Measurements from ENCODE around the gene PIEZO2.

Gene PIEZO2

GRCh38 chr18:10754128-10754527, 395.2 kb downstream of the PIEZO2 start:
- no peaks in the 10 kb centered on the region for H3F3A ChIP-seq (ENCODE audit: insufficient read depth)
- H3K4me2 ChIP-seq (ENCODE audit: low read depth, low read length, poor library complexity, severe bottlenecking), result no peak overlapping the region
- H3K9ac ChIP-seq (ENCODE audit: low read length), result no peak overlapping the region
- no peaks in the 10 kb centered on the region for H3K79me2 ChIP-seq (ENCODE audit: insufficient read depth, low read length)
- H4K20me1 ChIP-seq (ENCODE audit: low read depth, low read length), result no peaks in the 10 kb centered on the region
- TF ChIP-seq CTCF (IDR thresholded peaks at IDR 0.05; ENCODE audit: insufficient read depth, low read length, poor library complexity, severe bottlenecking), result no peak
- TF ChIP-seq EZH2phosphoT487 (conservative IDR thresholded peaks at IDR 0.05; ENCODE audit: low read length), result no peak
- no peak overlapping the region for H3K4me3 ChIP-seq (ENCODE audit: insufficient read depth, low read length, poor library complexity, severe bottlenecking)
- H3K9me2 ChIP-seq (replicated peaks; ENCODE audit: insufficient read depth, low read length), result no peaks in the 10 kb centered on the region
- no peaks in the 10 kb centered on the region for H3K27me3 ChIP-seq (ENCODE audit: low read length)
- no peak overlapping the region for H3K27ac ChIP-seq (ENCODE audit: low read depth, low read length)
- H2AFZ ChIP-seq (ENCODE audit: low read depth, low read length, severe bottlenecking), result no peak overlapping the region
- H3K9me3 ChIP-seq (ENCODE audit: insufficient read depth, low read length), result no peaks in the 10 kb centered on the region
- H3K36me3 ChIP-seq (ENCODE audit: low read length), result no peaks in the 10 kb centered on the region

GRCh38 chr18:10752382-10752781, 397.0 kb downstream of the PIEZO2 start:
- H3K9me2 ChIP-seq (replicated peaks; ENCODE audit: insufficient read depth, low read length), result no peaks in the 10 kb centered on the region
- no peaks in the 10 kb centered on the region for H3K36me3 ChIP-seq (ENCODE audit: low read length)
- TF ChIP-seq EZH2phosphoT487 (conservative IDR thresholded peaks at IDR 0.05; ENCODE audit: low read length) (no peak), CTCF (IDR thresholded peaks at IDR 0.05; ENCODE audit: insufficient read depth, low read length, poor library complexity, severe bottlenecking) (no peak)

GRCh38 chr18:10751653-10752052, 397.7 kb downstream of the PIEZO2 start:
- H4K20me1 ChIP-seq (ENCODE audit: low read depth, low read length), result no peaks in the 10 kb centered on the region
- no peak overlapping the region for H3K4me3 ChIP-seq (ENCODE audit: insufficient read depth, low read length, poor library complexity, severe bottlenecking)
- H3K9me3 ChIP-seq (ENCODE audit: insufficient read depth, low read length), result no peaks in the 10 kb centered on the region
- TF ChIP-seq CTCF (IDR thresholded peaks at IDR 0.05; ENCODE audit: insufficient read depth, low read length, poor library complexity, severe bottlenecking), result no peak
- no peak for TF ChIP-seq EZH2phosphoT487 (conservative IDR thresholded peaks at IDR 0.05; ENCODE audit: low read length)
- H2AFZ ChIP-seq (ENCODE audit: low read depth, low read length, severe bottlenecking), result no peak overlapping the region
- H3K79me2 ChIP-seq (ENCODE audit: insufficient read depth, low read length), result no peaks in the 10 kb centered on the region
- H3F3A ChIP-seq (ENCODE audit: insufficient read depth), result no peaks in the 10 kb centered on the region
- no peak overlapping the region for H3K9ac ChIP-seq (ENCODE audit: low read length)
- no peaks in the 10 kb centered on the region for H3K9me2 ChIP-seq (replicated peaks; ENCODE audit: insufficient read depth, low read length)
- no peaks in the 10 kb centered on the region for H3K36me3 ChIP-seq (ENCODE audit: low read length)
- no peaks in the 10 kb centered on the region for H3K27me3 ChIP-seq (ENCODE audit: low read length)
- no peak overlapping the region for H3K4me2 ChIP-seq (ENCODE audit: low read depth, low read length, poor library complexity, severe bottlenecking)
- H3K27ac ChIP-seq (ENCODE audit: low read depth, low read length), result no peak overlapping the region

More at GRCh38 chr18:10752382-10752781, 397.0 kb downstream of the PIEZO2 start:
- Histone ChIP-seq H4K20me1 (ENCODE audit: low read depth, low read length) (no peaks in the 10 kb centered on the region), H3K27me3 (ENCODE audit: low read length) (no peaks in the 10 kb centered on the region), H3K4me3 (ENCODE audit: insufficient read depth, low read length, poor library complexity, severe bottlenecking) (no peak overlapping the region), H3F3A (ENCODE audit: insufficient read depth) (no peaks in the 10 kb centered on the region), H3K4me2 (ENCODE audit: low read depth, low read length, poor library complexity, severe bottlenecking) (no peak overlapping the region), H2AFZ (ENCODE audit: low read depth, low read length, severe bottlenecking) (no peak overlapping the region), H3K9me3 (ENCODE audit: insufficient read depth, low read length) (no peaks in the 10 kb centered on the region), H3K79me2 (ENCODE audit: insufficient read depth, low read length) (no peaks in the 10 kb centered on the region), H3K27ac (ENCODE audit: low read depth, low read length) (no peak overlapping the region), H3K9ac (ENCODE audit: low read length) (no peak overlapping the region)

All from SU-DHL-6 (cell line).